ENCODE results near the gene TTYH3.
"Not testable (repeated sequence)": the region's sequence is repeated elsewhere in the genome, so short reads cannot be mapped to it uniquely, and the experiment has no call there.

Gene TTYH3

DNA sequence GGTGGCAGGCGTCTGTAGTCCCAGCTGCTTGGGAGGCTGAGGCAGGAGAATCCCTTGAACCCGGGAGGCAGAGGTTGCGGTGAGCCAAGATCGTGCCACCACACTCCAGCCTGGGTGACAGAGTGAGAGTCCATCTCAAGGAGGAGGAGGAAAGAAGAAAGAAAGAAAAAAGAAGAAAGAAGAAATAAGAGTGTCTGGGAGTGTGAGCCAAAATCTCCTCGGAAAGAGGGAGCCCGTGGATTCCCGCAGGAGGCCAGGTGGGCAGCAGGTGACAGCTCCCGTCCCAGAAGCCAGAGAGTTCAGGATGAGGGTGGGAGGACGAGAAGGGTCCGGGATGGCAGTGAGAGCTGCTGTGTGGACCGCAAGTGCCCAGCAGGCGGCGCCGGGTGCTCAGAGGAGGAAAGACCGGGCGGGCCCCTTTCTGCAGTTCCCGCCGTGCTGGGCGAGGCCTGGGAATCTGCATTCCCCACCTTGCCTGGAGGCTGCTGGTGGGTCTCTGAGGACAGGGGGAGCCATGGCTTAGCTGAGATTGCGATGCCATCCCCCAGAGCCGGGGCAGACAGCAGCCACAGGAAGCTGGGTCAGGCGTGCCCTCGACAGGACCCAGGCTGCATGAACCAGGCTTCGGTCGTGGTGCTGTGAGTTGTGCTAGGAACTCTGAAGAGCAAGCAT lies 39.1 kb downstream of the TTYH3 start:
- H3K4me3 ChIP-seq (ENCODE audit: low read depth, low read length): no peak overlapping the region

DNA sequence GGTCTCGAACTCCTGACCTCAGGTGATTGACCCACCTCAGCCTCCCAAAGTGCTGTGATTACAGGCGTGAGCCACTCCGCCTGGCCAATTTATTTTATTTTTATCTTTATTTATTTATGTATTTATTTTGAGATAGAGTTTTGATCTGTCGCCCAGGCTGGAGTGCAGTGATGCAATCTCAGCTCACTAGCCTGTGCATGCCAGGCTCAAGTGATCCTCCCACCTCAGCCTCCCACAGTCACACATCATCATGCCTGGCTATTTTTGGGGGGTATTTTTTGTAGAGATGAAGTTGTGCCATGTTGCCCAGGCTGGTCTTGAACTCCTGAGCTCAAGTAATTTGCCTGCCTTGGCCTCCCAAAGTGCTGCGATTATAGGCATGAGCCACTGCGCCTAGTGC lies 41.4 kb downstream of the TTYH3 start:
- H3K4me3 ChIP-seq (ENCODE audit: low read depth, low read length): not testable (repeated sequence)

More for the DNA sequence above, 39.1 kb downstream of the TTYH3 start:
- TF ChIP-seq, protein P1, sequence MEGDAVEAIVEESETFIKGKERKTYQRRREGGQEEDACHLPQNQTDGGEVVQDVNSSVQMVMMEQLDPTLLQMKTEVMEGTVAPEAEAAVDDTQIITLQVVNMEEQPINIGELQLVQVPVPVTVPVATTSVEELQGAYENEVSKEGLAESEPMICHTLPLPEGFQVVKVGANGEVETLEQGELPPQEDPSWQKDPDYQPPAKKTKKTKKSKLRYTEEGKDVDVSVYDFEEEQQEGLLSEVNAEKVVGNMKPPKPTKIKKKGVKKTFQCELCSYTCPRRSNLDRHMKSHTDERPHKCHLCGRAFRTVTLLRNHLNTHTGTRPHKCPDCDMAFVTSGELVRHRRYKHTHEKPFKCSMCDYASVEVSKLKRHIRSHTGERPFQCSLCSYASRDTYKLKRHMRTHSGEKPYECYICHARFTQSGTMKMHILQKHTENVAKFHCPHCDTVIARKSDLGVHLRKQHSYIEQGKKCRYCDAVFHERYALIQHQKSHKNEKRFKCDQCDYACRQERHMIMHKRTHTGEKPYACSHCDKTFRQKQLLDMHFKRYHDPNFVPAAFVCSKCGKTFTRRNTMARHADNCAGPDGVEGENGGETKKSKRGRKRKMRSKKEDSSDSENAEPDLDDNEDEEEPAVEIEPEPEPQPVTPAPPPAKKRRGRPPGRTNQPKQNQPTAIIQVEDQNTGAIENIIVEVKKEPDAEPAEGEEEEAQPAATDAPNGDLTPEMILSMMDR (IDR thresholded peaks at IDR 0.05; ENCODE audit: borderline replicate concordance, insufficient read depth, low read depth, low read length): peak; percentile 97

- TF ChIP-seq, protein P1 (IDR thresholded peaks at IDR 0.05; ENCODE audit: borderline replicate concordance, insufficient read depth, low read depth, low read length): no peak
These were observed 42.1 kb downstream of the TTYH3 start for GRCh38 chr7:2673934-2674333.

DNA sequence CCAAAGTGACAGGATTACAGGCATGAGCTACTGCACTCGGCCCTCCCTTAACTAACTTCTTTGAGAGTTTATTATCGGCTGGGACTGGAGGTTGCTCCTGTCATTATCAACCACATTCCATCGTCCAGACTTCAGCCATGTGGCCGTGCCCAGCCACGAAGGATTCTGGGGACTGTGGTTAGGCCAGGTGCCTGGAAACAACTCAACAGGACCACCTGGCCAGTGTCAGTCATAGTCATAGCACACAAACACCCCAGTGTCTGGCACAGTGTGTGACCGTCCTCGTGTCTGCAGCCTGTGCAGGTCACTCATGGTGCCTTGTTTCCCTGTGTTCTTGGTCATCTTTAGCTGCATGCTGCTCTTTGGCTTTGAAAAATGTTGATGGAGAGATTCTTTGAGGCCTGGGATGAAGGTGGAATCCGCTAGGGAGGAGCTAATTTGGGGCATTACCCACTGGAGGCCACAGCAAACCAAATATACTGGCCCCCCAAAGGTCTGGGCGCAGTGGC lies 43.5 kb downstream of the TTYH3 start:
- TF ChIP-seq, protein P1 (IDR thresholded peaks at IDR 0.05; ENCODE audit: borderline replicate concordance, insufficient read depth, low read depth, low read length): no peak
- H3K4me3 ChIP-seq (ENCODE audit: low read depth, low read length): no peak overlapping the region

More at GRCh38 chr7:2673934-2674333, 42.1 kb downstream of the TTYH3 start:
- H3K4me3 ChIP-seq (ENCODE audit: low read depth, low read length): no peak overlapping the region

- H3K4me3 ChIP-seq (ENCODE audit: low read depth, low read length): not testable (repeated sequence)
These were observed 44.8 kb downstream of the TTYH3 start for GRCh38 chr7:2676576-2676975.

GRCh38 chr7:2678454-2678853 lies 46.7 kb downstream of the TTYH3 start:
- not testable (repeated sequence) for H3K4me3 ChIP-seq (ENCODE audit: low read depth, low read length)

GRCh38 chr7:2679135-2680127 lies 47.6 kb downstream of the TTYH3 start:
- not testable (repeated sequence) for H3K4me3 ChIP-seq (ENCODE audit: low read depth, low read length)

GRCh38 chr7:2680256-2680655 lies 48.5 kb downstream of the TTYH3 start:
- TF ChIP-seq, protein P1 (IDR thresholded peaks at IDR 0.05; ENCODE audit: borderline replicate concordance, insufficient read depth, low read depth, low read length): no peak
- H3K4me3 ChIP-seq (ENCODE audit: low read depth, low read length): no peak overlapping the region

DNA sequence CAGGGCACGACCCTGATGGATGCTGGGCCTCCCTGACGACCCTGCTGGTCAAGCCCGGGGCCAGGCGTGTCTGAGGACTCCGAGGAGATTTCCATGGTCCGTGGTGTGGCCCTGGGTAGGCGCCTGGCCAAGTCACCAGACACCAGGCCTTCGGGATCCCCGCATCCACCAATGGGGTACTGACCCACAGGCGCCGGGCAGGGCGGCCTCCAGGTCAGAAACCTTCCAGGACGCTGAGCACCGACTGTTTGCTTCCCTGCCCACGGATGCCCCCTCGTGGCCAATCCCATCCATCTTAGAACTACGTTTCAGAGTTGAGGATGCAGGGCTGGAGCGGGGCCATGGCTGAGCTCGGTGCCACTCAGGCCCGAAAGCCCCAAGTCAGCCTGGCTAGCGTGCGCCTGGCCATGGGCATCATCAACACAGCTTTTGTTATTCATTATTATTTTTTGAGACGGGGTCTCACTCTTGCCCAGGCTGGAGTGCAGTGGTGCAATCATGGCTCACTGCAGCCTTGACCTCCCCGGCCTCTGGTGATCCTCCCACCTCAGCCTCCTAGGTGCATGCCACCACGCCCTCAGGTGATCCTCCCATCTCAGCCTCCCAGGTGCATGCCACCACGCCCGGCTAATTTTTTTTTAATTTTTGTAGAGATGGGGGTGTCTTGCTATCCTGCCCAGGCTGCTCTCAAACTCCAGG lies 49.2 kb downstream of the TTYH3 start:
- TF ChIP-seq, protein P1 (IDR thresholded peaks at IDR 0.05; ENCODE audit: borderline replicate concordance, insufficient read depth, low read depth, low read length): peak; percentile 75
- no peak overlapping the region for H3K4me3 ChIP-seq (ENCODE audit: low read depth, low read length)
